ENCODE results near the gene PLEKHH1.
"Not testable (repeated sequence)": the region's sequence is repeated elsewhere in the genome, so short reads cannot be mapped to it uniquely, and the experiment has no call there.

The PLEKHH1 gene

DNA sequence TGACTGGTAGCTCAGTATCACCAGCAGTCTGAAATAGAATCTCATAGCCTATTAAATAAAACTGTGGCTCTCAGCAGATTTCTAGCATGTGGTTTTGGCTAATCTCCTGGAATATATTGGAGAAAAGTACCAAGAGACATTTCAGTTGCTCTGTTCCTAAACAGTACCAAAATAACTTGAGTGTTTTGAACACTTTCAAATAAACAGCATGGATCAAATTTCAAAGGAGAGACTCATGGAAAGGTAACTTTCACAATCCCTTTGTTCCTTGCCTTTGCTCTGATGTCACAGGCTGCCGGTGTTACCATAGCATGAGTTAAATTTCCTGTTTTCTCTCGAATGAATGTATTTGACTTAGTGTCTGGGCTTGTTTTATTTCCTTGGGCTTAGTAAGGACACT is 90.0 kb downstream of the PLEKHH1 start:
- no peak overlapping the region for H3K4me3 ChIP-seq (ENCODE audit: insufficient read depth, low read length, poor library complexity, severe bottlenecking)
- no peak overlapping the region for H3K9ac ChIP-seq (ENCODE audit: low read length)
- no peaks in the 10 kb centered on the region for H3K27me3 ChIP-seq (ENCODE audit: low read length)
- H3F3A ChIP-seq (ENCODE audit: insufficient read depth), result peaks cover 10% of the 10 kb centered on the region; the same call in 1 of the 2 replicates
- TF ChIP-seq, protein P1, sequence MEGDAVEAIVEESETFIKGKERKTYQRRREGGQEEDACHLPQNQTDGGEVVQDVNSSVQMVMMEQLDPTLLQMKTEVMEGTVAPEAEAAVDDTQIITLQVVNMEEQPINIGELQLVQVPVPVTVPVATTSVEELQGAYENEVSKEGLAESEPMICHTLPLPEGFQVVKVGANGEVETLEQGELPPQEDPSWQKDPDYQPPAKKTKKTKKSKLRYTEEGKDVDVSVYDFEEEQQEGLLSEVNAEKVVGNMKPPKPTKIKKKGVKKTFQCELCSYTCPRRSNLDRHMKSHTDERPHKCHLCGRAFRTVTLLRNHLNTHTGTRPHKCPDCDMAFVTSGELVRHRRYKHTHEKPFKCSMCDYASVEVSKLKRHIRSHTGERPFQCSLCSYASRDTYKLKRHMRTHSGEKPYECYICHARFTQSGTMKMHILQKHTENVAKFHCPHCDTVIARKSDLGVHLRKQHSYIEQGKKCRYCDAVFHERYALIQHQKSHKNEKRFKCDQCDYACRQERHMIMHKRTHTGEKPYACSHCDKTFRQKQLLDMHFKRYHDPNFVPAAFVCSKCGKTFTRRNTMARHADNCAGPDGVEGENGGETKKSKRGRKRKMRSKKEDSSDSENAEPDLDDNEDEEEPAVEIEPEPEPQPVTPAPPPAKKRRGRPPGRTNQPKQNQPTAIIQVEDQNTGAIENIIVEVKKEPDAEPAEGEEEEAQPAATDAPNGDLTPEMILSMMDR (IDR thresholded peaks at IDR 0.05; ENCODE audit: insufficient read depth, low read length, poor library complexity, severe bottlenecking), result no peak
- TF ChIP-seq EZH2phosphoT487 (conservative IDR thresholded peaks at IDR 0.05; ENCODE audit: low read length), result no peak
- H3K9me2 ChIP-seq (replicated peaks; ENCODE audit: insufficient read depth, low read length), result no peaks in the 10 kb centered on the region
- H3K9me3 ChIP-seq (ENCODE audit: insufficient read depth, low read length), result no peaks in the 10 kb centered on the region
- H3K4me2 ChIP-seq (ENCODE audit: low read depth, low read length, poor library complexity, severe bottlenecking), result no peak overlapping the region
- H2AFZ ChIP-seq (ENCODE audit: low read depth, low read length, severe bottlenecking), result no peak overlapping the region
- no peak overlapping the region for H3K27ac ChIP-seq (ENCODE audit: low read depth, low read length)
- H4K20me1 ChIP-seq (ENCODE audit: low read depth, low read length), result no peaks in the 10 kb centered on the region
- H3K36me3 ChIP-seq (ENCODE audit: low read length), result no peaks in the 10 kb centered on the region
- H3K79me2 ChIP-seq (ENCODE audit: insufficient read depth, low read length), result no peaks in the 10 kb centered on the region

DNA sequence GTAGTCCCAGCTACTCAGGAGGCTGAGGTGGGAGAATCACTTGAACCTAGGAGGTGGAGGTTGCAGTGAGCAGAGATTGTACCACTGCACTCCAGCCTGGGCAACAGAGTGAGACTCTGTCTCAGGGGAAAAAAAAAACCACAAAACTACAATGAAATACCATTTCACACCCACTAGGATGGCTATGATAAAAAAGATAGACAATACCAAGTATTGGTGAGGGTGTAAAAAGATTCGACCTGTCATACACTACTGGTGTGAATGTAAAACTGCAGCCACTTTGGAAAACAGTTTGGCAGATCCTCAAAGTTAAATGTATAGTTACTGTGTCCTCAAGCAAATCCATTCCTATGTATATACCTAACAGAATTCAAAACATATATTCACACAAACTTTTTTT is 93.0 kb downstream of the PLEKHH1 start:
- not testable (repeated sequence) for H3K9ac ChIP-seq (ENCODE audit: low read length); H3K4me2 ChIP-seq (ENCODE audit: low read depth, low read length, poor library complexity, severe bottlenecking); H3K36me3 ChIP-seq (ENCODE audit: low read length); H3K27ac ChIP-seq (ENCODE audit: low read depth, low read length); H2AFZ ChIP-seq (ENCODE audit: low read depth, low read length, severe bottlenecking); H4K20me1 ChIP-seq (ENCODE audit: low read depth, low read length); H3K9me3 ChIP-seq (ENCODE audit: insufficient read depth, low read length); H3K79me2 ChIP-seq (ENCODE audit: insufficient read depth, low read length); H3F3A ChIP-seq (ENCODE audit: insufficient read depth); H3K27me3 ChIP-seq (ENCODE audit: low read length); H3K4me3 ChIP-seq (ENCODE audit: insufficient read depth, low read length, poor library complexity, severe bottlenecking); H3K9me2 ChIP-seq (replicated peaks; ENCODE audit: insufficient read depth, low read length)

GRCh38 chr14:67627519-67627918 is 94.4 kb downstream of the PLEKHH1 start:
- no peaks in the 10 kb centered on the region for H4K20me1 ChIP-seq (ENCODE audit: low read depth, low read length)
- H3K27ac ChIP-seq (ENCODE audit: low read depth, low read length), result no peak overlapping the region
- no peaks in the 10 kb centered on the region for H3K9me2 ChIP-seq (replicated peaks; ENCODE audit: insufficient read depth, low read length)
- H2AFZ ChIP-seq (ENCODE audit: low read depth, low read length, severe bottlenecking), result no peak overlapping the region
- no peak overlapping the region for H3K4me2 ChIP-seq (ENCODE audit: low read depth, low read length, poor library complexity, severe bottlenecking)
- H3F3A ChIP-seq (ENCODE audit: insufficient read depth), result no peaks in the 10 kb centered on the region
- no peaks in the 10 kb centered on the region for H3K27me3 ChIP-seq (ENCODE audit: low read length)
- H3K79me2 ChIP-seq (ENCODE audit: insufficient read depth, low read length), result no peaks in the 10 kb centered on the region
- no peaks in the 10 kb centered on the region for H3K36me3 ChIP-seq (ENCODE audit: low read length)
- H3K9me3 ChIP-seq (ENCODE audit: insufficient read depth, low read length), result no peaks in the 10 kb centered on the region
- H3K4me3 ChIP-seq (ENCODE audit: insufficient read depth, low read length, poor library complexity, severe bottlenecking), result no peak overlapping the region
- TF ChIP-seq, protein P1 (IDR thresholded peaks at IDR 0.05; ENCODE audit: insufficient read depth, low read length, poor library complexity, severe bottlenecking), result no peak
- no peak for TF ChIP-seq EZH2phosphoT487 (conservative IDR thresholded peaks at IDR 0.05; ENCODE audit: low read length)
- no peak overlapping the region for H3K9ac ChIP-seq (ENCODE audit: low read length)

GRCh38 chr14:67630186-67630585 is 97.1 kb downstream of the PLEKHH1 start:
- Histone ChIP-seq H3K36me3 (ENCODE audit: low read length) (no peaks in the 10 kb centered on the region), H3F3A (ENCODE audit: insufficient read depth) (no peaks in the 10 kb centered on the region), H3K4me2 (ENCODE audit: low read depth, low read length, poor library complexity, severe bottlenecking) (no peak overlapping the region), H3K4me3 (ENCODE audit: insufficient read depth, low read length, poor library complexity, severe bottlenecking) (no peak overlapping the region), H4K20me1 (ENCODE audit: low read depth, low read length) (no peaks in the 10 kb centered on the region), H3K9me2 (replicated peaks; ENCODE audit: insufficient read depth, low read length) (no peaks in the 10 kb centered on the region), H3K9me3 (ENCODE audit: insufficient read depth, low read length) (no peaks in the 10 kb centered on the region), H2AFZ (ENCODE audit: low read depth, low read length, severe bottlenecking) (no peak overlapping the region), H3K79me2 (ENCODE audit: insufficient read depth, low read length) (no peaks in the 10 kb centered on the region), H3K27ac (ENCODE audit: low read depth, low read length) (no peak overlapping the region), H3K9ac (ENCODE audit: low read length) (no peak overlapping the region), H3K27me3 (ENCODE audit: low read length) (no peaks in the 10 kb centered on the region)
- TF ChIP-seq EZH2phosphoT487 (conservative IDR thresholded peaks at IDR 0.05; ENCODE audit: low read length), result no peak
- TF ChIP-seq, protein P1 (IDR thresholded peaks at IDR 0.05; ENCODE audit: insufficient read depth, low read length, poor library complexity, severe bottlenecking), result no peak

Data from SU-DHL-6 (cell line).